K562 (cell line): Measurements from ENCODE around the gene RPL10A. TPM values are rescaled to one million over a fixed set of nuclear protein-coding genes. Genes with fewer than 3 reads are reported as not detected.
A peak's percentile ranks its signal among the peaks of the same experiment; 100 is the strongest.

Source experiments
- BCL6 ChIP-seq: fragments of 250-450 bp; sonication (Bioruptor Pico); IDR thresholded peaks from 2 replicates; pipeline ENCODE4 v1.4.0; 2020
- ESRRA ChIP-seq: fragments of 450-650 bp; IDR thresholded peaks from 2 replicates; pipeline ENCODE4 v1.6.1; 2014; ENCODE audit warnings: low read depth, mild to moderate bottlenecking, moderate library complexity, borderline replicate concordance
- FOXA1 ChIP-seq: fragments of 450-650 bp; IDR thresholded peaks from 2 replicates; pipeline ENCODE4 v1.6.1; 2016; ENCODE audit warnings: mild to moderate bottlenecking, borderline replicate concordance
- ILK ChIP-seq: fragments of 450-650 bp; IDR thresholded peaks from 2 replicates; pipeline ENCODE4 v1.6.1; 2016; ENCODE audit warnings: missing genetic modification characterization, low read depth, mild to moderate bottlenecking, missing compliant biosample characterization, moderate library complexity, borderline replicate concordance
- PCBP2 ChIP-seq: fragments of 200-400 bp; formaldehyde crosslinking; IDR thresholded peaks from 2 replicates; pipeline ENCODE4 v1.6.1; 2018; ENCODE audit warnings: low read length, low read depth, mild to moderate bottlenecking, moderate library complexity; ENCODE audit not compliant: poor library complexity, severe bottlenecking
- TGIF2 ChIP-seq: sonication (generic); formaldehyde crosslinking; IDR thresholded peaks from 2 replicates; pipeline ENCODE4 v1.8.1; 2022; ENCODE audit warnings: mild to moderate bottlenecking, missing genetic modification reagents, moderate library complexity
- polyA plus RNA-seq, 8 experiments: library from polyadenylated mRNA; depleted of rRNA in 4 of 8; stranded (reverse) in 5 of 8; unstranded in 3 of 8; fragments of >200 nt; fragmentation: Nextera tagmentation in 2 of 8; fragmentation: Illumina TruSeq in 1 of 8; extraction: Ambion mirVana in 2 of 8; extraction: Trizol in 1 of 8; gene quantifications; 2 replicates each; pipeline versions ENCODE4 v1.2.1 to v1.2.3, GENCODE V29; 2011 to 2014; ENCODE audit warnings: inconsistent platforms in 1 of 8, missing spikeins in 1 of 8
- total RNA-seq, 7 experiments: library from RNA; depleted of rRNA in 6 of 7; stranded (reverse); fragments of >200 nt in 6 of 7; fragmentation: Illumina TruSeq in 2 of 7; extraction: Trizol in 2 of 7; gene quantifications; 2 replicates each; pipeline versions ENCODE4 v1.2.1 to v1.2.3, GENCODE V29; 2011 to 2021; ENCODE audit warnings: low replicate concordance in 1 of 7
- TF ChIP-seq, protein P1 (sequence below), 2 experiments: fragments of 450-650 bp in 1 of 2; sonication (generic) in 1 of 2; formaldehyde crosslinking in 1 of 2; IDR thresholded peaks; 2 replicates each; pipeline versions ENCODE4 v1.7.1 to v1.9.0; 2016 to 2022; ENCODE audit warnings: inconsistent platforms in 1 of 2, mild to moderate bottlenecking in 1 of 2, missing genetic modification reagents in 1 of 2
- TF ChIP-seq, protein P2 (sequence below), 2 experiments: IDR thresholded peaks in 1 of 2; conservative IDR thresholded peaks in 1 of 2; 2 replicates each; pipeline ENCODE4 v1.6.1; 2016; ENCODE audit warnings: low read depth in 2 of 2, mild to moderate bottlenecking in 1 of 2, missing compliant biosample characterization in 1 of 2, missing genetic modification characterization in 1 of 2, moderate library complexity in 1 of 2

Gene RPL10A
- total and polyA plus RNA-seq, 9 of the 15 experiments (the other 6 are each of a cell fraction or from before 2014, with no cell fraction given) = 1,589 to 3,237 (median 2,116) TPM

DNA sequence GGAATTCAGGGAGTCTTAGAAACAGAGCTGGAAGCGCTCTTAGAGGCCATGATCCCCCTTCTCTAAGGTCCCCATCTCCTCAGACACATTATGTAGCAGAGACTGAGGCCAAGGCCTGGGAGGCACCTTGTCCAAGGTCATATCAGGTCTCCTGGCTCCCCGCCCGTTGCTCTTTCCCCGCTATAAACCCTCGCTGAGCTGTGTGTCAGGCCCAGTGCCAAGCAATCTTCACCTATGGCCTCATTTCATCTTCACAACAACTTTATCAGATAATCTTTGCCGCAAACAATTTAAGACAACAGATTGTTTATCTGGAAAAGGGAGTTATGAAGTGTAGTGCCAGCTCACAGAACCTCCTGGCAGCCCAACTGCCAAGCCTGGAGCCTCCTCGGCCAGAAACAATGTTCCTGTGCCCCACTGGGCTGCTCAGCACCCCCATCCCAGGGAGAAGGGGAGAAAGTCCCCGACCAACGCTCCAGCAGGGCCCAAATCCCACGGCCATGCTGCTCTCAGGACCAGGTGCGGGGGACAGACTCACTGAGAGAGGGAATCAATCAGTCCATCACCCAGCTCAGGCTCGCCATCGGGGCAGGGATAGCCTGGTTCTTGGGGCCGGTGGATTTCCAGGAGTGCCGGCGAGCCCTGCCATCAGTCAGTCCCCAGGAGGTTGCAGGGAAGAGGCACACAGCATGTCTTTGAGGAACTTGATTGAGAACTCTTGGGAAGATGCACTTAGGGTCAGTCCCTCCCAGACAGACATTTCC, 32.9 kb upstream of the RPL10A start (continued):
- TF ChIP-seq, protein P1, sequence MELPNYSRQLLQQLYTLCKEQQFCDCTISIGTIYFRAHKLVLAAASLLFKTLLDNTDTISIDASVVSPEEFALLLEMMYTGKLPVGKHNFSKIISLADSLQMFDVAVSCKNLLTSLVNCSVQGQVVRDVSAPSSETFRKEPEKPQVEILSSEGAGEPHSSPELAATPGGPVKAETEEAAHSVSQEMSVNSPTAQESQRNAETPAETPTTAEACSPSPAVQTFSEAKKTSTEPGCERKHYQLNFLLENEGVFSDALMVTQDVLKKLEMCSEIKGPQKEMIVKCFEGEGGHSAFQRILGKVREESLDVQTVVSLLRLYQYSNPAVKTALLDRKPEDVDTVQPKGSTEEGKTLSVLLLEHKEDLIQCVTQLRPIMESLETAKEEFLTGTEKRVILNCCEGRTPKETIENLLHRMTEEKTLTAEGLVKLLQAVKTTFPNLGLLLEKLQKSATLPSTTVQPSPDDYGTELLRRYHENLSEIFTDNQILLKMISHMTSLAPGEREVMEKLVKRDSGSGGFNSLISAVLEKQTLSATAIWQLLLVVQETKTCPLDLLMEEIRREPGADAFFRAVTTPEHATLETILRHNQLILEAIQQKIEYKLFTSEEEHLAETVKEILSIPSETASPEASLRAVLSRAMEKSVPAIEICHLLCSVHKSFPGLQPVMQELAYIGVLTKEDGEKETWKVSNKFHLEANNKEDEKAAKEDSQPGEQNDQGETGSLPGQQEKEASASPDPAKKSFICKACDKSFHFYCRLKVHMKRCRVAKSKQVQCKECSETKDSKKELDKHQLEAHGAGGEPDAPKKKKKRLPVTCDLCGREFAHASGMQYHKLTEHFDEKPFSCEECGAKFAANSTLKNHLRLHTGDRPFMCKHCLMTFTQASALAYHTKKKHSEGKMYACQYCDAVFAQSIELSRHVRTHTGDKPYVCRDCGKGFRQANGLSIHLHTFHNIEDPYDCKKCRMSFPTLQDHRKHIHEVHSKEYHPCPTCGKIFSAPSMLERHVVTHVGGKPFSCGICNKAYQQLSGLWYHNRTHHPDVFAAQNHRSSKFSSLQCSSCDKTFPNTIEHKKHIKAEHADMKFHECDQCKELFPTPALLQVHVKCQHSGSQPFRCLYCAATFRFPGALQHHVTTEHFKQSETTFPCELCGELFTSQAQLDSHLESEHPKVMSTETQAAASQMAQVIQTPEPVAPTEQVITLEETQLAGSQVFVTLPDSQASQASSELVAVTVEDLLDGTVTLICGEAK (IDR thresholded peaks at IDR 0.05) = peak; percentile 49; the same call in 1 of the 2 replicates
- TF ChIP-seq, protein P1 (CRISPR knock-in tag; IDR thresholded peaks at IDR 0.05) = no peak
- TF ChIP-seq BCL6 (no peak), PCBP2 (no peak), ILK (no peak), ESRRA (0 out of 2 replicates have a peak, but pooled peaks have one; percentile 57), FOXA1 (no peak), TGIF2 (no peak)
- TF ChIP-seq, protein P2, sequence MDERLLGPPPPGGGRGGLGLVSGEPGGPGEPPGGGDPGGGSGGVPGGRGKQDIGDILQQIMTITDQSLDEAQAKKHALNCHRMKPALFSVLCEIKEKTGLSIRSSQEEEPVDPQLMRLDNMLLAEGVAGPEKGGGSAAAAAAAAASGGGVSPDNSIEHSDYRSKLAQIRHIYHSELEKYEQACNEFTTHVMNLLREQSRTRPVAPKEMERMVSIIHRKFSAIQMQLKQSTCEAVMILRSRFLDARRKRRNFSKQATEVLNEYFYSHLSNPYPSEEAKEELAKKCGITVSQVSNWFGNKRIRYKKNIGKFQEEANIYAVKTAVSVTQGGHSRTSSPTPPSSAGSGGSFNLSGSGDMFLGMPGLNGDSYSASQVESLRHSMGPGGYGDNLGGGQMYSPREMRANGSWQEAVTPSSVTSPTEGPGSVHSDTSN (CRISPR knock-in tag; IDR thresholded peaks at IDR 0.05; ENCODE audit: low read depth) = no peak
- TF ChIP-seq, protein P2 (tag; conservative IDR thresholded peaks at IDR 0.05; ENCODE audit: low read depth) = no peak
